AG09319 (cell line): ENCODE results near the gene CEP104.

Experiments used
- DNase-seq: peaks from one replicate; pipeline ENCODE4 v3.0.0-alpha.2; 2010; ENCODE audit warnings: low read depth; ENCODE audit errors: extremely low read depth
- CTCF ChIP-seq: IDR thresholded peaks from 2 replicates; pipeline ENCODE4 v1.5.1; 2011; ENCODE audit warnings: low read depth, mild to moderate bottlenecking, inconsistent platforms, low read length, moderate library complexity

Gene CEP104

GRCh38 chr1:3864884-3865283 is 7.9 kb upstream of the CEP104 start:
- DNase-seq = no peak
- no peak for TF ChIP-seq CTCF

DNA sequence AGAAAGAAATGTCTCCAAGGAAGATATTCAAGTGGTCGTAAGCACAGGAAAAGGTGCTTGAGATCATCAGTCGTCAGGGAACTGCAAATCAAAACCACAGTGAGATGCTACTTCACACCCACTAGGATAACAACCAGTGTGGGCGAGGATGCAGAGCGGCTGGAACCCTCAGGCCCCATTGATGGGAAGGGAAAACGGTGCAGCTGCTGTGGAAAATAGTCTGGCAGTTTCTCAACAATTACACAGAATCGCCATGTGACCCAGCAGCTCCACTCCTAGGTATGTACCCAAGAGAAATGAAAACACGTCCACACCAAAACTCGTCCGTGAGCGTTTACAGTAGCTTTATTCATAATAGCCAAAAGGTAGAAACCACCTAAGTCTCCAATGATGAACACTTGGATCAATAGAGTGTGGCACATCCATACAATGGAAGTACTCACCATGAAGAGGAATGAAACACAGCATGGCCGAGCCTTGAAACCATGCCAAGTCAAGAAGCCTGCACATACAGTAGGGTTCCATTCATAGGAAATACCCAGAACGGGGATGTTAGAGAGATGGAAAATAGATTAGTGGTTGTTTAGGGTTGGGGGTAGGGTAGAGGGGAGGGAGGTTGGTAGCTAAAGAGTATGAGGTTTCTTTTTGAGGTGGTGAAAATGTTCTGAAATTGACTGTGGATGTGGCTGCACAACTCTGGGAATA is 6.4 kb upstream of the CEP104 start:
- DNase-seq = no peak
- no peak for TF ChIP-seq CTCF

- no peak for DNase-seq
- TF ChIP-seq CTCF = peak; percentile 24
These were observed 1.4 kb upstream of the CEP104 start for GRCh38 chr1:3858231-3858981.

DNA sequence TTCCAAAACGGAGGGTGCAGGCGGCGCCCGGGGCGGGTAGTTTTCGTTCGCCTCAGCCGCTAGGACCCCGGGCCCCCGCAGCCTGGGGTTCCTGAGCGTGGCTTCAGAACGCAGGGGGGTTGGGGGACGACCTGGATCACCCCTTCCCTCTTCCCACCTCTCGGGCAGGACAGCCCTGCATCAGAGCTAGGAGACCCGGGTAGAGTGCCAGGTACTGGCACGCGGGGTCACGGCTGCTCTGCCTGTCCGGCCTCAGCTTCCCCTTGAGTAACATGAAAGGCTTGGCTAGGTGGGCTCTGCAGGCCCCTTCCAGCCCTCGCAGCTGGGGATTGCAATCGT is 749 bp upstream of the CEP104 start:
- no peak for DNase-seq
- TF ChIP-seq CTCF = no peak

DNA sequence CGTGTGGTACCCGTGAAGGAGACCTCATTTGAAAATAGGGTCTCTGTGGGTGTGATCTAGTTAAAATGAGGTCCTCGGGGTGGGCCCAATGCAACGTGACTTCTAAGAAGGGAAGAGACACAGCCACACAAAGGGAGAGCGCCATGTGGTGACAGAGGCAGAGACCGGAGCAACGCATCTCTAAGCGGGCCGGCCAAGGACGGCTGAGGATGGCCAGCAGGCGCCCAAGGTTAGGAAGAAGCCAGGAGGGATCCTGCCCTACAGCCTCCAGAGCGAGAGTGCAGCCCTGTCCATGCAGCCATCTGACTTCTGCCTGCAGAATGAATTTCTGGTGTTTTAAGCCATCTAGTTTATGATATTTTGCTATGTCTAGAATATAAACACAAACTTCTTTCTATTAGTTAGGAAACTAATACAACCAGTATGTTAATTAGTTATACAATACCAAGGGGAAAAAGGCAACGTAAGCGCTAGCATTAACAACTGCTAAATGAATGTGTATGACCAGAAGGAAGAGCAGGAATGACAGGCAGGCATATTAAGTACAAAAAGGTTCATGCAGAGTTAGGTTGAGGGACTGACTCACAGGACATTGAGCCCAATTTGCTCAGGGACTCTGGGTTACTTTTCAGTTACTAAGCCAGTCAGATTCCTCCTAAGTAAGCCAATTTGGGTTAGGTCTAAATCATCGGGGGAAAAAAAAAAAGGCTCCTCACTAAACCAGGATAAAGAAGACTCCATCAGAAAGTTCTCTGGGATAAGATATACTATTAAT is 4.1 kb downstream of the CEP104 start:
- DNase-seq = no peak

DNA sequence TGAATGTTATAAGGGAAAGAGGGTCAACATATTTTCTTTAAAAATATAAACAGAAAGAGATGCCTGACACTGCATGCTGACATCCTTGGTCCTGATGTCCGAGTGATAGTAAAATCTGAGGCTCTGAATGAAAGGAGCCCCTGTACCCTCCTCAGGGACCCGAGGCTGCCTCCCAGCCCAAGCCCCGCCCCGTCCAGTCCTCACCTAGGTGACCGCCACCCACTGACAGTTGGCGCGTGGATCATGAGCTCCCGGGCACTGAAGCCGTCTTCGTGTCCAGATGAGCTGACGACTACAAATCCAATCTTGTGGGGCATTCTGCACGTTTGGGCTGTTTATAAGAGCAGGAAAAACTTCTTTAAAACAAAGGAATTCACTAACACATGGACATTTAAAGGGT is 4.9 kb downstream of the CEP104 start:
- TF ChIP-seq CTCF = no peak
- DNase-seq = no peak

More for the DNA sequence above, 4.1 kb downstream of the CEP104 start:
- no peak for TF ChIP-seq CTCF

- TF ChIP-seq CTCF = no peak
- no peak for DNase-seq
These were observed 5.7 kb downstream of the CEP104 start for GRCh38 chr1:3851292-3851691.
